Right cardiac atrium (tissue), 5 donors: Measurements from ENCODE around the gene MTHFD1L. TPM values are rescaled to one million over a fixed set of nuclear protein-coding genes. Genes with fewer than 3 reads are reported as not detected.

Source experiments
- ATAC-seq, 2 donors: fragments of 200-7000 bp; cut with Tn5 transposase; one replicate each; pipeline versions ENCODE4 v1.8.0 to v1.9.1; 2020; ENCODE audit warnings: moderate library complexity in 2 of 2, mild to moderate bottlenecking in 1 of 2
- DNase-seq, 3 donors: peaks; one replicate each; pipeline ENCODE4 v3.0.0-alpha.2; 2020
- H3K27ac ChIP-seq: one replicate; pipeline ENCODE4 v1.5.1; 2013; ENCODE audit warnings: mild to moderate bottlenecking, low read length, control low read depth, moderate library complexity
- H3K27me3 ChIP-seq: one replicate; pipeline ENCODE4 v1.6.1; 2013; ENCODE audit not compliant: control insufficient read depth, insufficient read depth
- H3K4me1 ChIP-seq: one replicate; pipeline ENCODE4 v1.6.1; 2013; ENCODE audit warnings: low read length; ENCODE audit not compliant: control insufficient read depth, insufficient read depth
- H3K4me3 ChIP-seq: one replicate; pipeline ENCODE4 v1.5.1; 2013; ENCODE audit warnings: low read length, control low read depth
- H3K9me3 ChIP-seq: one replicate; pipeline ENCODE4 v1.6.1; 2013; ENCODE audit warnings: low read length; ENCODE audit not compliant: control insufficient read depth
- WGBS: extraction: QIAGEN DNeasy Blood & Tissue Kit; methylation state at CpG from one replicate; pipeline ENCODE4 v1.1.7; 2013; 5-methylcytosine and 5-hydroxymethylcytosine counted together
- intact Hi-C, 4 donors: fragments of 100-400 bp; cut with DNase I; formaldehyde crosslinking; loops; one replicate each; pipeline versions ENCODE4 v1.11.0 to v1.14.0; 2022 to 2023
- polyA plus RNA-seq: library from polyadenylated mRNA; stranded (reverse); fragments of 200-250 nt; gene quantifications from one replicate; pipeline ENCODE4 v1.2.3, GENCODE V29; 2013
- total RNA-seq, 4 donors: library from RNA; stranded (reverse); fragmentation: NEBNext Ultra II Directional; extraction: Animal tissue kit (Norgen Biotek cat#: 25700); gene quantifications; one replicate each; pipeline ENCODE4 v1.2.1, GENCODE V29; 2021
- donor health status: healthy with polysubstance abuse.
- donor health status: DM: no; HTN: yes; CAD: no.
- donor health status: DM: no; HTN: no; CAD: no.
- donor health status: DM: no; HTN: yes; CAD: no; lungs with severe emphysema.
- donor health status: DM: yes; HTN: yes; CAD: no.

Gene MTHFD1L
- total and polyA plus RNA-seq, 5 donors, result 2.4 to 18.2 (median 5.0) TPM

- WGBS, result 85% methylated on average over 5 of the region's 5 CpGs
Observed at GRCh38 chr6:150992703-150993102, 127.2 kb downstream of the MTHFD1L start.

GRCh38 chr6:150993253-150993652 lies 127.8 kb downstream of the MTHFD1L start:
- intact Hi-C loops, result no loop called here
- H3K9me3 ChIP-seq, result no peaks in the 10 kb centered on the region

More at GRCh38 chr6:150992703-150993102, 127.2 kb downstream of the MTHFD1L start:
- H3K4me3 ChIP-seq, result no peak overlapping the region
- H3K9me3 ChIP-seq, result no peaks in the 10 kb centered on the region
- H3K4me1 ChIP-seq, result no peaks in the 10 kb centered on the region
- no peak overlapping the region for H3K27ac ChIP-seq
- DNase-seq, result no peak
- ATAC-seq, result no peak
- H3K27me3 ChIP-seq, result no peaks in the 10 kb centered on the region
- intact Hi-C loops, result no loop called here

GRCh38 chr6:150994026-150994425 lies 128.5 kb downstream of the MTHFD1L start:
- H3K27ac ChIP-seq, result no peak overlapping the region
- no peak overlapping the region for H3K4me3 ChIP-seq
- 96% methylated on average over 1 of the region's 1 CpG for WGBS
- ATAC-seq (no peak), DNase-seq (no peak)
- H3K27me3 ChIP-seq, result no peaks in the 10 kb centered on the region
- intact Hi-C loops, result no loop called here
- H3K4me1 ChIP-seq, result no peaks in the 10 kb centered on the region
- no peaks in the 10 kb centered on the region for H3K9me3 ChIP-seq

More at GRCh38 chr6:150993253-150993652, 127.8 kb downstream of the MTHFD1L start:
- Histone ChIP-seq H3K4me1 (no peaks in the 10 kb centered on the region), H3K27ac (no peak overlapping the region), H3K27me3 (no peaks in the 10 kb centered on the region), H3K4me3 (no peak overlapping the region)
- 94% methylated on average over 7 of the region's 7 CpGs for WGBS
- no peak for DNase-seq
- no peak for ATAC-seq

GRCh38 chr6:150996968-150997367 lies 131.5 kb downstream of the MTHFD1L start:
- H3K4me3 ChIP-seq, result no peak overlapping the region
- H3K9me3 ChIP-seq, result no peaks in the 10 kb centered on the region
- H3K4me1 ChIP-seq, result no peaks in the 10 kb centered on the region
- DNase-seq, result no peak
- peak; percentile 29 to 31 for ATAC-seq
- no peak overlapping the region for H3K27ac ChIP-seq
- no peaks in the 10 kb centered on the region for H3K27me3 ChIP-seq
- WGBS, result 95% methylated on average over 6 of the region's 6 CpGs
- intact Hi-C loops, result no loop called here

GRCh38 chr6:150999107-150999506 lies 133.6 kb downstream of the MTHFD1L start:
- intact Hi-C loops, result no loop called here
- Histone ChIP-seq H3K4me3 (no peak overlapping the region), H3K4me1 (no peaks in the 10 kb centered on the region), H3K9me3 (no peaks in the 10 kb centered on the region), H3K27me3 (no peaks in the 10 kb centered on the region), H3K27ac (no peak overlapping the region)
- ATAC-seq (no peak), DNase-seq (no peak)

- WGBS, result 90% methylated on average over 6 of the region's 6 CpGs
- ATAC-seq, result no peak
- H3K27ac ChIP-seq, result no peak overlapping the region
- no peak for DNase-seq
- intact Hi-C loops, result no loop called here
- no peaks in the 10 kb centered on the region for H3K27me3 ChIP-seq
- no peaks in the 10 kb centered on the region for H3K4me1 ChIP-seq
- H3K9me3 ChIP-seq, result no peaks in the 10 kb centered on the region
- H3K4me3 ChIP-seq, result no peak overlapping the region
Observed at GRCh38 chr6:150999576-150999975, 134.1 kb downstream of the MTHFD1L start.

- Histone ChIP-seq H3K9me3 (no peaks in the 10 kb centered on the region), H3K27ac (no peak overlapping the region), H3K27me3 (no peaks in the 10 kb centered on the region), H3K4me1 (peaks cover 2% of the 10 kb centered on the region), H3K4me3 (no peak overlapping the region)
- intact Hi-C loops, result loop anchor here in 1 of 4 donors (10.0 kb wide), 1 partner anchor 107 kb away; no protein-coding TSS in a partner anchor
- no peak for DNase-seq
- 92% methylated on average over 5 of the region's 5 CpGs for WGBS
- ATAC-seq, result no peak
Observed at GRCh38 chr6:151001387-151002056, 136.0 kb downstream of the MTHFD1L start.

- no peaks in the 10 kb centered on the region for H3K9me3 ChIP-seq
- WGBS, result 72% methylated on average over 2 of the region's 2 CpGs
- no peaks in the 10 kb centered on the region for H3K27me3 ChIP-seq
- no peak overlapping the region for H3K4me3 ChIP-seq
- no peak for ATAC-seq
- no peak overlapping the region for H3K27ac ChIP-seq
- intact Hi-C loops, result loop anchor here in 1 of 4 donors (10.0 kb wide), 1 partner anchor 107 kb away; no protein-coding TSS in a partner anchor
- no peak for DNase-seq
- H3K4me1 ChIP-seq, result peaks cover 2% of the 10 kb centered on the region
Observed at GRCh38 chr6:151002057-151002450, 136.6 kb downstream of the MTHFD1L start.

GRCh38 chr6:151002491-151002935 lies 137.0 kb downstream of the MTHFD1L start:
- no peak overlapping the region for H3K27ac ChIP-seq

GRCh38 chr6:151004383-151005024 lies 139.0 kb downstream of the MTHFD1L start:
- Histone ChIP-seq H3K4me3 (no peak overlapping the region), H3K27ac (peak overlapping the region; percentile 89), H3K4me1 (peaks cover 2% of the 10 kb centered on the region), H3K9me3 (no peaks in the 10 kb centered on the region), H3K27me3 (no peaks in the 10 kb centered on the region)
- peak; percentile 73 to 92 for ATAC-seq
- 28% methylated on average over 8 of the region's 8 CpGs for WGBS
- peak in 2 of 3 donors; percentile 42 to 69 for DNase-seq
- intact Hi-C loops, result loop anchor here in 2 of 4 donors (5.0 to 10.0 kb wide), 2 partner anchors 110 to 112 kb away; no protein-coding TSS in a partner anchor

More at GRCh38 chr6:151002491-151002935, 137.0 kb downstream of the MTHFD1L start:
- ATAC-seq (no peak), DNase-seq (no peak)
- intact Hi-C loops, result loop anchor here in 1 of 4 donors (10.0 kb wide), 1 partner anchor 108 kb away; no protein-coding TSS in a partner anchor
- Histone ChIP-seq H3K9me3 (no peaks in the 10 kb centered on the region), H3K27me3 (no peaks in the 10 kb centered on the region), H3K4me3 (no peak overlapping the region), H3K4me1 (peaks cover 2% of the 10 kb centered on the region)
- WGBS, result 96% methylated on average over 17 of the region's 17 CpGs

- H3K4me1 ChIP-seq, result peaks cover 2% of the 10 kb centered on the region
- no peak overlapping the region for H3K4me3 ChIP-seq
- 56% methylated on average over 6 of the region's 6 CpGs for WGBS
- peak overlapping the region; percentile 60 for H3K27ac ChIP-seq
- intact Hi-C loops, result loop anchor here in 2 of 4 donors (5.0 to 10.0 kb wide), 2 partner anchors 110 to 113 kb away; no protein-coding TSS in a partner anchor
- no peaks in the 10 kb centered on the region for H3K9me3 ChIP-seq
- no peaks in the 10 kb centered on the region for H3K27me3 ChIP-seq
- DNase-seq (no peak), ATAC-seq (no peak)
Observed at GRCh38 chr6:151005164-151005563, 139.7 kb downstream of the MTHFD1L start.
